GM20000 (cell line): Measurements from ENCODE around the gene TIMM44.

Experiments
- DNase-seq: peaks from one replicate; pipeline ENCODE4 v3.0.0; 2012; ENCODE audit warnings: low spot score
- CTCF ChIP-seq: IDR thresholded peaks from 2 replicates; pipeline ENCODE4 v1.5.1; 2012; ENCODE audit warnings: mild to moderate bottlenecking, control low read depth; ENCODE audit errors: extremely low read depth, missing control alignments

TIMM44 gene

DNA sequence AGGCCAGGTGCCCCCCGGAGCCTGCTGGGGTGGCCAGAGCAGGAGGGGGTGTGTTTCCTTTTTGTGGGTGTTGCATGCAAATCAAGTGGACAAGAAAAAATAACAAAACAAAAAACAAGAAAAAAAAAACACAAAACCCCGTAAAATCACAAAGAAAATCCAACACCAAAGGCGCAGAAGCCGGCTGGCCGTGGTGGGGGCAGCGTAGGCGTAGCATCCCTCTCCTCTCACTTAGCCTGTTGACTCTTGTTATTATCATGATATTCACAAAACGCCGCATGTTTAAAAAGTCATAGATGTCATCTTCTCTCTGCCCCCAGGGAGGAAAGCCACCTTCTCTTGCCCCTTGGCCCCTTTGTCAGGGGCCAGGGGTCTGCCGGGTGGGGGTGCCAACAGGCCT lies 29.8 kb downstream of the TIMM44 start:
- no peak for DNase-seq
- no peak for TF ChIP-seq CTCF

DNA sequence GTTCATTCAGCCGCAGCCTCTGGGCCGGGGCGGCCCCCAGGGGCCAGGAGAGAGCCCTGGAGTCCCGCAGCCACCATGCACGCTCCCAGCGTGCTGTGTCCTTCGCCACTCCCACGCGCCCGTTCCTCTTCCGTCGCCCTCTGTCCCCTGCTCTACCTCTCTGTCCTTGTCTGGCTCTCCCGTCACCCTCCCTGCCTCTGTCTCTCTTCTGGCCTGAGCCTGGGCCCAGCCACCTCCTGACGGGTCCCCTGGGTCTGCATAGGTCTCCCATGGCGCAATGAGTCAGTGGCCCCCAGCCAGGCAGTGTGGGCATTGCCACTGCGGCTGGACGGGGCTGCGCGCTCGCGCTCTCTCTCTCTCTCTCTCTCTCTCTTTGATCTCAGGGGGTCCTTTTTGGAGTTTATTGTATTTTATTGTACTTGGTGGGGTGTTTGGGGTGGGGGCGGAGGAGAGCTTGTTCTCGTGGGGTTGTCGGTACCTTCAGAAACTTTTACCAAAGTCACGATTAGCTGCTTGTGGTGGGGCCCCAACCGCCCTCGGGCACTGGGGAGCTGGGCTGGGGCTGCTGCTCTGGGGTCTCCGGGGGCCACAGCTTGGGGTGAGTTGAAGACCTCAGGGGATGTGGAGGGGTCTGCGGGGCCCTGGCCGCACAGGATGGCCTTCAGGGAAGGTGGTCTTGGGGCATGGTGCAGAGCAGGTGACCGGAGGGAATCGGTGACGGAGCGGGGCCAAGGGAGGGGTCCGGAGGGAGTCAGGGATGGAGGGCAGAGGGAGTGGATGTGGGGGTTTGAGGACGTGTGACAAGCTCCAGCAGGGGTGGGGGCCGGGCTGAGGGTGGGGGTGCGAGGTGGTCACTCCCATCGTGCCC lies 30.5 kb downstream of the TIMM44 start:
- no peak for TF ChIP-seq CTCF
- no peak for DNase-seq

- no peak for TF ChIP-seq CTCF
- DNase-seq = no peak
Observed at GRCh38 chr19:7912144-7912696, 31.2 kb downstream of the TIMM44 start.

DNA sequence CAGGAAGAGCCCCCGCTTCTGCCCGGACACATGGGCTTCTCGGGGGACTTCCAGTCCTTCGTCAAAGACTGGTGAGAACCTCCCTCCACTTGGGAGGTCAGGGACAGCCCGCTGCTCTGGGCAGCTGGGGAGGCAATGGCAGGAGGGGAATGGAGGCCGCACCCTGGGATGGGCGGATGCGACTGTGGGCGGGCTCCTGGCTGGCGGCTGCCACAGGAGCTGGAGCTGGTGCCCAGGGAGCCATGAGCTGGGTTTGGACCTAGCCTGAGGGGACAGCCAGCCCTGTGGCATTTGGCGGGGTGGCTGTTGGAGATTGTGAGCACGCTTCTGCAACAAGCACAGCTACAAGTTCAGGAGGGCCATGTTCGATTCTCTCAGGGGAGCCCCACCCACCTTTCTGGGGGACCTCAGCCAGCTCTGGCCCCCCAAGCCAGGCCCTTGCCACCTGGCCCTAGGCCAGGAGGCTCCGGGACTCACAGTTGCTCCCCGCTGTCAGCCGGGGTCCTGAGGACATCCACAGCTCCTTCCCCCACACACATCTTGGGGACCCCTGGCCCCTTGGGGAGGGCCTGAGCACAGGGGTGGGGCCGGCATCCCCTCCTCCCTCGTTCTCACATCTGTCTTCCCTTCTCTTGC lies 31.8 kb downstream of the TIMM44 start:
- no peak for TF ChIP-seq CTCF
- DNase-seq = no peak

DNA sequence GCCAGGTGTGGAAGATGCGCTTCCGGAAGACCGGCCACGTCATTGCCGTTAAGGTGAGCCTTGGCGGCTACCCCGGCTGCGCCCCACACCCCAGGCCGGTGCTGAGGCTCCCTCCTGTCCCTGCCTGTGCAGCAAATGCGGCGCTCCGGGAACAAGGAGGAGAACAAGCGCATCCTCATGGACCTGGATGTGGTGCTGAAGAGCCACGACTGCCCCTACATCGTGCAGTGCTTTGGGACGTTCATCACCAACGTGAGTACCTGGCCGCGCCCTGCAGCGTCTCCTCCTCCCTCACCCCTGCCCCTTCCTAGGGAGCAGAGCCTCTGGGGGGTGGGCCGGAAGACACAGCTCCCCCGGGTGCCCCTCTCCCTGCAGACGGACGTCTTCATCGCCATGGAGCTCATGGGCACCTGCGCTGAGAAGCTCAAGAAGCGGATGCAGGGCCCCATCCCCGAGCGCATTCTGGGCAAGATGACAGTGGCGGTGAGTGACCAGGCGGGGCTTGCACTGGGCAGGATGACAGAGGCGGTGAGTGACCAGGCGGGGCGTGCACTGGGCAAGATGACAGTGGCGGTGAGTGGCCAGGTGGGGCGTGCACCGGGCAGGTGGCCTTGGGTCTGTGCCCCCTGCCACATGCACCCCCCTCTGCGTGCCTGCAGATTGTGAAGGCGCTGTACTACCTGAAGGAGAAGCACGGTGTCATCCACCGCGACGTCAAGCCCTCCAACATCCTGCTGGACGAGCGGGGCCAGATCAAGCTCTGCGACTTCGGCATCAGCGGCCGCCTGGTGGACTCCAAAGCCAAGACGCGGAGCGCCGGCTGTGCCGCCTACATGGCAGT lies 32.9 kb downstream of the TIMM44 start:
- DNase-seq = no peak
- TF ChIP-seq CTCF = no peak

DNA sequence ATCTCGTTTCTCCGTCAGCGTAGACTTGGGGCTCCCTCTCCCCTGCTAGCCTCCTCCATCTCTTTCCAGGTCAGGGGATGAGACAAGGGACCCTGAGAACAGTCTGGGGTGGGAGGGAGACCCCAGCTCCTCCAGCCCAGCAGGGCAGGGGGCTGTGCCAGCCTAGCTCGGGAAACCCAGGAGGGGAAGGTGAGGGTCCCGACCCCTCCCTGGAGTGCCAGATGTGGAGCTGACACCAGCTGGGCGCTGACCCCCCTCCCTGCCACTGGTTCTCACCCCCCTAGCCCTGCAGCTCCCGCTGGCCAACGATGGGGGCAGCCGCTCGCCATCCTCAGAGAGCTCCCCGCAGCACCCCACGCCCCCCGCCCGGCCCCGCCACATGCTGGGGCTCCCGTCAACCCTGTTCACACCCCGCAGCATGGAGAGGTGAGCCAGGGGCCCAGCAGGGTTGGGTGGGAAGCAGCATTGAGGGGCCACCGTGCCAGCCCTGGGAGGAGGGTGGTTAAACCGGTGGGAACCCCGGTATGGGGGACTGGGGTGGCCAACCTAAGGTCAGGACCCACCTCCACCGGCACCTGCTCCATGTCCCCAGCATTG lies 33.9 kb downstream of the TIMM44 start:
- TF ChIP-seq CTCF = no peak

More for the DNA sequence above, 33.9 kb downstream of the TIMM44 start:
- no peak for DNase-seq
